Measurements from ENCODE around the gene LY86.

- TF ChIP-seq, protein P1, sequence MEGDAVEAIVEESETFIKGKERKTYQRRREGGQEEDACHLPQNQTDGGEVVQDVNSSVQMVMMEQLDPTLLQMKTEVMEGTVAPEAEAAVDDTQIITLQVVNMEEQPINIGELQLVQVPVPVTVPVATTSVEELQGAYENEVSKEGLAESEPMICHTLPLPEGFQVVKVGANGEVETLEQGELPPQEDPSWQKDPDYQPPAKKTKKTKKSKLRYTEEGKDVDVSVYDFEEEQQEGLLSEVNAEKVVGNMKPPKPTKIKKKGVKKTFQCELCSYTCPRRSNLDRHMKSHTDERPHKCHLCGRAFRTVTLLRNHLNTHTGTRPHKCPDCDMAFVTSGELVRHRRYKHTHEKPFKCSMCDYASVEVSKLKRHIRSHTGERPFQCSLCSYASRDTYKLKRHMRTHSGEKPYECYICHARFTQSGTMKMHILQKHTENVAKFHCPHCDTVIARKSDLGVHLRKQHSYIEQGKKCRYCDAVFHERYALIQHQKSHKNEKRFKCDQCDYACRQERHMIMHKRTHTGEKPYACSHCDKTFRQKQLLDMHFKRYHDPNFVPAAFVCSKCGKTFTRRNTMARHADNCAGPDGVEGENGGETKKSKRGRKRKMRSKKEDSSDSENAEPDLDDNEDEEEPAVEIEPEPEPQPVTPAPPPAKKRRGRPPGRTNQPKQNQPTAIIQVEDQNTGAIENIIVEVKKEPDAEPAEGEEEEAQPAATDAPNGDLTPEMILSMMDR (IDR thresholded peaks at IDR 0.05; ENCODE audit: extremely low read depth in 1 of 2, insufficient read depth in 1 of 2, low read depth in 1 of 2, low read length in 2 of 2): no peak
- TF ChIP-seq POLR2AphosphoS5 (IDR thresholded peaks at IDR 0.05; ENCODE audit: insufficient read depth, low read depth, low read length) (no peak), POLR2A (IDR thresholded peaks at IDR 0.05; ENCODE audit: low read depth, low read length) (no peak), FOS (IDR thresholded peaks at IDR 0.05; ENCODE audit: borderline replicate concordance, insufficient read depth, low read length) (no peak), MYC (IDR thresholded peaks at IDR 0.05; ENCODE audit: low read depth, low read length) (no peak), JUN (IDR thresholded peaks at IDR 0.05; ENCODE audit: borderline replicate concordance, insufficient read depth, insufficient read length, low read depth) (no peak)
Observed at GRCh38 chr6:6565488-6565887, 23.0 kb upstream of the LY86 start.
